GM18520 (cell line): Measurements from ENCODE around the gene LYRM2.

ENCODE experiments used
- ATAC-seq: cut with Tn5 transposase; IDR thresholded peaks from one replicate; pipeline ENCODE4 v1.9.1; 2021; ENCODE audit not compliant: unreplicated experiment

Gene LYRM2

GRCh38 chr6:89596484-89596883 is 42.1 kb downstream of the LYRM2 start:
- ATAC-seq = no peak

GRCh38 chr6:89596056-89596455 is 42.5 kb downstream of the LYRM2 start:
- ATAC-seq = peak; percentile 93

- no peak for ATAC-seq
Measured at GRCh38 chr6:89591745-89592144, 46.8 kb downstream of the LYRM2 start.

- ATAC-seq = no peak
Measured at GRCh38 chr6:89590133-89590532, 48.4 kb downstream of the LYRM2 start.

- no peak for ATAC-seq
Measured at GRCh38 chr6:89589297-89590025, 49.1 kb downstream of the LYRM2 start.

- no peak for ATAC-seq
Measured at GRCh38 chr6:89585154-89585553, 53.4 kb downstream of the LYRM2 start.

GRCh38 chr6:89584539-89584938 is 54.0 kb downstream of the LYRM2 start:
- no peak for ATAC-seq

- no peak for ATAC-seq
Measured at GRCh38 chr6:89583559-89583958, 55.0 kb downstream of the LYRM2 start.

- ATAC-seq = no peak
Measured at GRCh38 chr6:89582669-89583325, 55.8 kb downstream of the LYRM2 start.

GRCh38 chr6:89581689-89582088 is 56.9 kb downstream of the LYRM2 start:
- ATAC-seq = no peak

GRCh38 chr6:89580997-89581666 is 57.4 kb downstream of the LYRM2 start:
- ATAC-seq = no peak

- no peak for ATAC-seq
Measured at GRCh38 chr6:89575562-89575960, 63.0 kb downstream of the LYRM2 start.

- ATAC-seq = no peak
Measured at GRCh38 chr6:89574910-89575561, 63.5 kb downstream of the LYRM2 start.

GRCh38 chr6:89567630-89568390 is 70.7 kb downstream of the LYRM2 start:
- ATAC-seq = no peak

GRCh38 chr6:89566930-89567629 is 71.5 kb downstream of the LYRM2 start:
- ATAC-seq = no peak

- ATAC-seq = no peak
Measured at GRCh38 chr6:89566008-89566800, 72.3 kb downstream of the LYRM2 start.

GRCh38 chr6:89564752-89565427 is 73.7 kb downstream of the LYRM2 start:
- no peak for ATAC-seq

GRCh38 chr6:89563866-89564265 is 74.7 kb downstream of the LYRM2 start:
- no peak for ATAC-seq
